22Rv1 (cell line): ENCODE results near the gene COBLL1.

Experiments used
- H3K27ac ChIP-seq: fragments of 450-650 bp; 2 replicates; pipeline ENCODE4 v1.5.1; 2017
- ZFX ChIP-seq: fragments of 450-650 bp; IDR thresholded peaks from 2 replicates; pipeline ENCODE4 v1.6.1; 2017; ENCODE audit warnings: antibody characterized with exemption, borderline replicate concordance
- TF ChIP-seq, protein P1 (sequence below): fragments of 450-650 bp; IDR thresholded peaks from 2 replicates; pipeline ENCODE4 v1.5.1; 2017; ENCODE audit warnings: mild to moderate bottlenecking

COBLL1 gene

DNA sequence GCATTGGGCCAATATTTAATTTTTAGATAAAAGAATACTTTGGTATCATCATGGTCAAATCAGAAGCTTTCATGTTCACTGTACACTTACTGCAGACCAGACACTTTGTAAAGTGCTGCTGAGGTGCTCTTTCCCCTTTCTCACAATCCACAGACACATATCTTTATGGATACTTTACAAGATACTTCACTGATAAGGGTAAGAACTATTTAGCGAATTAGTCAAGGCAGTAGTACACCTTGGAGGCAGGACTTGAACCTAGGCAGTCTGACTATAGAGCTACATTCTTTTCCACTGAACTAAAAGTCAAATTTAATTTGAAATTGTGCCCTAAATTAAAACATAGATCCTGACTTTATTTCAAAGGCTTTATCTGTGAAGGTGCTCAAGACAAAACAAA, 60.2 kb downstream of the COBLL1 start:
- H3K27ac ChIP-seq = no peak overlapping the region
- TF ChIP-seq, protein P1, sequence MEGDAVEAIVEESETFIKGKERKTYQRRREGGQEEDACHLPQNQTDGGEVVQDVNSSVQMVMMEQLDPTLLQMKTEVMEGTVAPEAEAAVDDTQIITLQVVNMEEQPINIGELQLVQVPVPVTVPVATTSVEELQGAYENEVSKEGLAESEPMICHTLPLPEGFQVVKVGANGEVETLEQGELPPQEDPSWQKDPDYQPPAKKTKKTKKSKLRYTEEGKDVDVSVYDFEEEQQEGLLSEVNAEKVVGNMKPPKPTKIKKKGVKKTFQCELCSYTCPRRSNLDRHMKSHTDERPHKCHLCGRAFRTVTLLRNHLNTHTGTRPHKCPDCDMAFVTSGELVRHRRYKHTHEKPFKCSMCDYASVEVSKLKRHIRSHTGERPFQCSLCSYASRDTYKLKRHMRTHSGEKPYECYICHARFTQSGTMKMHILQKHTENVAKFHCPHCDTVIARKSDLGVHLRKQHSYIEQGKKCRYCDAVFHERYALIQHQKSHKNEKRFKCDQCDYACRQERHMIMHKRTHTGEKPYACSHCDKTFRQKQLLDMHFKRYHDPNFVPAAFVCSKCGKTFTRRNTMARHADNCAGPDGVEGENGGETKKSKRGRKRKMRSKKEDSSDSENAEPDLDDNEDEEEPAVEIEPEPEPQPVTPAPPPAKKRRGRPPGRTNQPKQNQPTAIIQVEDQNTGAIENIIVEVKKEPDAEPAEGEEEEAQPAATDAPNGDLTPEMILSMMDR = no peak
- no peak for TF ChIP-seq ZFX

DNA sequence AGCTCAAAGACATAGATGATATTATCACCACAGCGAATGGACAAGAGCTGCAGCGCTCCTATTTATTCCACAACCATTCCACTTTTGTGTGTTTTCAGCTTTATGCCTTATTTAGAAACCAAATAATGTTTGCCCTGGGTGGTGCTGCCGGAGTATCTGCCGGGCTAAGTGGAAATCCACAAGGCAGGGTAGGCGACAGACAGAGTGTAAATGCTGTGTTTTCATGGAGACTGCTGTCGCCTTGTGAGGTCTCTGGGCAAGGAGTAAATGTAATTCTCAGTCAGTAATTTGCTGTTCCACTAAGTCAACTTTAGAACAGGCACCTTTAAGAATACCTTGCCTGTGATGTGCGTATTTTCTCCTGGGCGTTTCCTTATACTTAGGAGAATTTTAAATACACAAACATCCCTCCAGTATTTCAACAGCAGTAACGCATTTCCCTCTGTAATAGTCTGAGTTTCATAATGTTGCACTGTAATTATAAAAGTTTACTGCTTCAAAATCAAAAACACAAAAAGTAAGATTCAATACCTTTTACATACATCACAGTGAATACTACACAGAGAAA, 60.9 kb downstream of the COBLL1 start:
- TF ChIP-seq, protein P1 = no peak
- no peak for TF ChIP-seq ZFX
- H3K27ac ChIP-seq = no peak overlapping the region

DNA sequence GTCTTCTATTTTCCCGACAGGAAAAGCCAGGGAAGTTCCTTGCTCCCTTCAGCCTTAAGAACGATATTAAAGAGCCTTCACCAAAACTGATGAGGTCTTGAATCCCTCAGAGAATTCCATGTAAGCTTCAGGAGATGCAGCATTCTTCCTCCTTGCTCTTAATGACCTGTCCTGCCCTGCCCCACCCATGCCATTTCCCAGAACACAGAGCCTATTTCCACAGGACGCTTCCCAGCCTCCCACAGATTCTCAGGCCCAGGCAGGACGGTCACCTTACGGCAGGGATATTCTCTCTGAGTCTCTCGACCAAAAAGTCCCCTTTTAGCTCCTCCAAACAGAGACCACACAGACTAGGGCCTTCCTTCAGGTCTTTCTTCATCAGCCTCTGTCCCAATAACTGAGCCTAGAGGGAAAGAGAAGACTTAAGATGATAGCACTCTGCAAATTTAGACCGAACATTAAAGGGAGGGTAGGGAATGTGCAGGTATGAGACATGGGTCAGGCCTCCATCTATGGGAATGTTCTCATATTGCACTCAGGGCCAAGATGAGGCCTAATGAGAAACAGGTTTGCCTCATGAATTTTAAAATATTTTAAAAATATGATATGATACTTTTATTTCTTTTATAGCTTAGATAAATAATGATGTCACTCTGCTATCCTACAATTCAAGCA, 62.1 kb downstream of the COBLL1 start:
- TF ChIP-seq ZFX = no peak
- TF ChIP-seq, protein P1 = no peak

DNA sequence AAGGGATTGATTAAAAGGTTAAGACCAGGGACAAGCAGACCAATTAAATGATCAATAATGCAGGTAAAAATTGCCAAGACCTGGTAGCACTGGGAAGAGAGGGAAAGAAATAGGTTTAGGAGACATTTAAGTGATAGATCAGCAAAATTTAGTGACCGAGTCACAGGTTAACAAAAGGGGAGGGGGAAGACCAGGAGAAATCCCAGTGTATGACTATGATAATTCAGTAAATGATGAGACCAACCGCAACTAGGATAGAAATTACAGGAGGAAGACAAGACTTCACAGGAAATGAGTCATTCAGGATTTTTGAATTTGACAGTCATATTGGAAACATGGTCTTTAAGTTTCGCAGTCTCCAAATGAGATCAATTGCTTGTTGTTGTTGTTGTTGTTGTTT, 62.9 kb downstream of the COBLL1 start:
- no peak for TF ChIP-seq ZFX
- TF ChIP-seq, protein P1 = no peak
- H3K27ac ChIP-seq = no peak overlapping the region

More for the DNA sequence above, 62.1 kb downstream of the COBLL1 start:
- no peak overlapping the region for H3K27ac ChIP-seq

DNA sequence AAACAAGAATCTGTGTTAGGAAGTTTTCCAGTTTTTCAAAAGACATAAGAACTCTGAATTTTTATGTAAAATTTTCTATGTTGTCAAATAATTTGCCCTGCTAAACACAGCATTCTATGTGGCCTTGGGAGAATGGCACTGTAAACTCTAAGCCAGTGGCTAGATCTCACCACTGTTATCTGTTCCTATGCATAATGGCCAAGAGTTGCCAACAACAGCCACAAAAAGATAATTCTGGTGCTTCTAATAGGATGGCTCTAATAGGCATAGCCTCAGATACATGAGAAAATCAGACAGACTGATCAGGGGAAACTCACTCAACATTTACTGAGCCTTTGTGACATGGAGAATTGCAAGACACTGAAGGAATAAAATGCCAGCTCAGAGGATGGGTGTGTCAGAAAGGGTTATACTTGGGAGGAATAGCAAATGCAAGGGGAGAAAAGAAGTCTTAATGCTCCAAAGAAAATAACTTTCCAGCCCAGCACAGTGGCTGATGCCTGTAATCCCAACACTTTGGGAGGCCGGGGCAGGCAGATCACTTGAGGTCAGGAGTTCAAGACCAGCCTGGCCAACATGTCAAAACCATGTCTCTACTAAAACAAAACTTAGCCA, 63.7 kb downstream of the COBLL1 start:
- TF ChIP-seq ZFX = no peak
- TF ChIP-seq, protein P1 = no peak
- H3K27ac ChIP-seq = no peak overlapping the region

DNA sequence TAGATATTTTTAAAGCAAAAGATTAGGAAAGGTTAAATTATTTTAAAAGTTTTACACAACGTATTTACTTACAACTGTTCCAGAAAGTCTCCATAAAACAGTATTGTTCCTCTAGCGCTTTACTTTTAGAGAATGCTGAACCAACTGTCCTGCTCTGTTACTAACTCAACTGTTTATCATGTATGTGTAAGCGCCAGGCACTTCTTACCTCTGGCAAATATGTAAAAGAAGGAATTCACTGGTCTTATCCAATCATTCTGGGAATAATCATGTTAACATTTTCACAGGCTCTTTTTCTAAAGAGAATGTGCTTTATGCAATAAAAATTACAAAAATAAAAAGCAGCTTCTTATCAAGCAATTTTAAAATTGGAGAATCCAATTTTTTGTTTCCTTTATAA, 68.0 kb downstream of the COBLL1 start:
- TF ChIP-seq, protein P1 = no peak
- TF ChIP-seq ZFX = no peak
- H3K27ac ChIP-seq = no peak overlapping the region

DNA sequence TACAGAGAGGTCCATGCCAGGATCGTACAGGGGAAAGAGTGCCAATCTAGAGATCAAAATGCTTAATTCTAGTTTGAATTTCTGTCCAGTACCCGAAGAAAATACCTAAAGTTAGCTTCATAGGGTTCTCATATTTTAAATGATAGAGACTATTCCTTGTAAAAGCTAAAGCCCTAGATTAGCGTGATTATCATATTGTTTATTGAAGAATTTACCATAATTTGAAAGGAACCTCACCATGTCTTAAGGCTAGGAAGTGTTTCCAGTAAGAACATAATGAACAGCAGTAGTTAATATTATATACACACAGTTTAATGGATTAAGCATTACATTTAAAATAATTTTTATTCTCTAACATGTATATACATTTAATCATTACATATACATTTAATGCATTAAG, 68.5 kb downstream of the COBLL1 start:
- TF ChIP-seq, protein P1 = no peak
- no peak for TF ChIP-seq ZFX
- H3K27ac ChIP-seq = no peak overlapping the region
